Uterus (tissue), 2 donors: ENCODE data around the gene ZDHHC23.

Experiments used
- POLR2A ChIP-seq, 2 donors: fragments of 450-650 bp; IDR thresholded peaks; one replicate each; pipeline ENCODE4 v1.6.1; 2016; ENCODE audit warnings: antibody characterized with exemption in 2 of 2, mild to moderate bottlenecking in 1 of 2, moderate library complexity in 1 of 2
- TF ChIP-seq, protein P1 (sequence below), 4 experiments: fragments of 200-600 bp in 2 of 4; fragments of 450-650 bp in 2 of 4; sonication (generic) in 2 of 4; IDR thresholded peaks; one replicate each; pipeline ENCODE4 v1.5.1; 2016 to 2019; ENCODE audit warnings: antibody characterized with exemption in 4 of 4, mild to moderate bottlenecking in 2 of 4, moderate library complexity in 1 of 4

DNA sequence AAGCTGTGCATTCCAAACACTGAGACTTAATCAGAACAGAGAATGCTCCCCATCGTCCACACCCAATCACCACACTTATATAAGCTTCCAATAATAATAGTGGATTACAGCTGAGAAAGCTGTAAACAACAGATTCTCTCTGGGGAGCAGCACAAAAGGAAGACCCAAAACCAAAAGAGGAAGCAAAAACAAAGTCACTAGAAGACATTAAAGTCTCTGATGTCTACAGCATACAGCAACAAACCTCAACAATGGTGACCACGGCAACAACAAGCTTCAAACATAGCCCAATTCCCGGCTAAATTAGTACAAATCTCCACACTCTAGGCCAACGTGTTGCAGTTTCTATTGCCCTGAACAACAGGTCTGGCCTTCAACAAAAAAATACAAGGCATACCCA, 37.7 kb downstream of the ZDHHC23 start:
- TF ChIP-seq, protein P1, sequence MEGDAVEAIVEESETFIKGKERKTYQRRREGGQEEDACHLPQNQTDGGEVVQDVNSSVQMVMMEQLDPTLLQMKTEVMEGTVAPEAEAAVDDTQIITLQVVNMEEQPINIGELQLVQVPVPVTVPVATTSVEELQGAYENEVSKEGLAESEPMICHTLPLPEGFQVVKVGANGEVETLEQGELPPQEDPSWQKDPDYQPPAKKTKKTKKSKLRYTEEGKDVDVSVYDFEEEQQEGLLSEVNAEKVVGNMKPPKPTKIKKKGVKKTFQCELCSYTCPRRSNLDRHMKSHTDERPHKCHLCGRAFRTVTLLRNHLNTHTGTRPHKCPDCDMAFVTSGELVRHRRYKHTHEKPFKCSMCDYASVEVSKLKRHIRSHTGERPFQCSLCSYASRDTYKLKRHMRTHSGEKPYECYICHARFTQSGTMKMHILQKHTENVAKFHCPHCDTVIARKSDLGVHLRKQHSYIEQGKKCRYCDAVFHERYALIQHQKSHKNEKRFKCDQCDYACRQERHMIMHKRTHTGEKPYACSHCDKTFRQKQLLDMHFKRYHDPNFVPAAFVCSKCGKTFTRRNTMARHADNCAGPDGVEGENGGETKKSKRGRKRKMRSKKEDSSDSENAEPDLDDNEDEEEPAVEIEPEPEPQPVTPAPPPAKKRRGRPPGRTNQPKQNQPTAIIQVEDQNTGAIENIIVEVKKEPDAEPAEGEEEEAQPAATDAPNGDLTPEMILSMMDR (IDR thresholded peaks at IDR 0.05), result no peak
- no peak for TF ChIP-seq POLR2A (IDR thresholded peaks at IDR 0.05)
